ENCODE measurements around the gene CGB7.
"Not testable (repeated sequence)": the region's sequence is repeated elsewhere in the genome, so short reads cannot be mapped to it uniquely, and the experiment has no call there.

CGB7 gene

DNA sequence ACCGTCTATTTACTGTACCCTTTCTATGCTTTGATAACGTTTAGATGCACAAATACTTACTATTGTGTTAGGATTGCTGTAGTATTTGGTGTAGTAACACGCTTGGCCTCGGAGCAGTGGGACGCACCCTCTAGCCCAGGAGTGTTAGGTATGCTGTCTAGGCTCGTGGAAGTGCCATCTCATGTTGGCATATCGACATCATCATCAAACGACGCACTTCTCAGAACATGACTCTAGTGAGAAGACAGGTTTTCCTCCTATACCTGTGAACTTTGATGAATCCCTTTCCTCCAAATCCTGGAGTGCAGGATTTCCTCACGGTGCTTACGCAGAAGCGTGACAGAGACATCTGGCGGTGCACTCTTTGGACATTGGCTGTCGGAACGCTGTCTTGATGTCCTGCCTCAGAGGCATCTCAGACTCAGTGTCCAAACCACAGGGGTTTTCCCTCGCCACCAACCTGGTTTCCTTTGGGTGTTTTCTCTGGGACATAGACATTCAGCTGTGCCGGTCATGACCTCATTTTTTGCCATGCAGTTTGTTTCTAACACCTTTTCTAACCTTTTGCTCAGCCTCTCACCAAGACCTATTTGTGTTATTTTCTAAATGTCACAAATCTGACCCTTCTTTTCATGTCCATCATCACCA is 34.0 kb upstream of the CGB7 start:
- Histone ChIP-seq H3K9me3 (ENCODE audit: insufficient read depth, low read depth, low read length) (no peaks in the 10 kb centered on the region), H3K9ac (ENCODE audit: low read depth, low read length) (no peak overlapping the region), H3K36me3 (ENCODE audit: insufficient read depth, low read depth, low read length) (peaks cover 97% of the 10 kb centered on the region), H3K27me3 (ENCODE audit: insufficient read depth, low read length) (no peaks in the 10 kb centered on the region), H3K4me1 (ENCODE audit: insufficient read depth, low read length) (no peaks in the 10 kb centered on the region), H3K27ac (ENCODE audit: low read length) (no peak overlapping the region), H3K4me3 (ENCODE audit: low read length) (no peak overlapping the region)

DNA sequence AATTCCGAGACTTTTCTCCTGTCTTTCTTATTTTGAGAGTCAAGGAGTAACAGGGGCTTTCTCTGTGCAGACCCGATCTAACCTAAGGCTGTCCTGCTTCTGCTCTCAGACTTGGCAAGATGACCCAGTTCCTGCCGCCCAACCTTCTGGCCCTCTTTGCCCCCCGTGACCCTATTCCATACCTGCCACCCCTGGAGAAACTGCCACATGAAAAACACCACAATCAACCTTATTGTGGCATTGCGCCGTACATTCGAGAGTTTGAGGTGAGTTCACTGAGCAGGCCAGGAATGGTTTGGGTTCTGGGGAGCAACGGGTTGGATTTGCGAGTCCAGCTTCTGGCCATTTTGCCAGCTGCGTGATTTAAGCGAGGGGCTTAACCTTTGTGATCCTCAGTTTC is 28.7 kb upstream of the CGB7 start:
- peaks cover 49% of the 10 kb centered on the region for H3K36me3 ChIP-seq (ENCODE audit: insufficient read depth, low read depth, low read length)
- H3K27ac ChIP-seq (ENCODE audit: low read length): peak overlapping the region; percentile 16
- H3K27me3 ChIP-seq (ENCODE audit: insufficient read depth, low read length): no peaks in the 10 kb centered on the region
- peak overlapping the region; percentile 84 for H3K4me3 ChIP-seq (ENCODE audit: low read length)
- H3K9ac ChIP-seq (ENCODE audit: low read depth, low read length): peak overlapping the region; percentile 85
- H3K9me3 ChIP-seq (ENCODE audit: insufficient read depth, low read depth, low read length): no peaks in the 10 kb centered on the region
- no peaks in the 10 kb centered on the region for H3K4me1 ChIP-seq (ENCODE audit: insufficient read depth, low read length)

DNA sequence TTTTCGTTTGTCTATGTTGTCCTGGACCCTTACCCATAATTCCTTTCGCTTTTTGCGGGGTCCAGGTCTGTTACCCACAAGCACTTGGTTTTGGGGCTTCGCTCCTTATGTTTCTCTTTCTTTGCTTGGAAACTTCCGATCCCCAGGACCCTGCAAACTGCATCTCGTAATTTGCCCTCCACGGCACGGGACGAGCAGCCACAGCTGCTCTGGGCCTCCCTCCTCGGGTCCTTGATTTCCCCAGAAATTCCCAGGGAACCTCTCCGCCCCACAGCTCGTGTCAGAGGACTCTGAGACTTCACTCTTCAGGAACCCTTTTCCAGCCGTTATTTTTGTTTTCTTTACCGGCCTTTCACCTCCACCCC is 28.3 kb upstream of the CGB7 start:
- Histone ChIP-seq H3K36me3 (ENCODE audit: insufficient read depth, low read depth, low read length) (peaks cover 44% of the 10 kb centered on the region), H3K4me3 (ENCODE audit: low read length) (peak overlapping the region; percentile 84), H3K27me3 (ENCODE audit: insufficient read depth, low read length) (no peaks in the 10 kb centered on the region), H3K9ac (ENCODE audit: low read depth, low read length) (peak overlapping the region; percentile 85), H3K9me3 (ENCODE audit: insufficient read depth, low read depth, low read length) (no peaks in the 10 kb centered on the region), H3K4me1 (ENCODE audit: insufficient read depth, low read length) (no peaks in the 10 kb centered on the region), H3K27ac (ENCODE audit: low read length) (peak overlapping the region; percentile 68)

DNA sequence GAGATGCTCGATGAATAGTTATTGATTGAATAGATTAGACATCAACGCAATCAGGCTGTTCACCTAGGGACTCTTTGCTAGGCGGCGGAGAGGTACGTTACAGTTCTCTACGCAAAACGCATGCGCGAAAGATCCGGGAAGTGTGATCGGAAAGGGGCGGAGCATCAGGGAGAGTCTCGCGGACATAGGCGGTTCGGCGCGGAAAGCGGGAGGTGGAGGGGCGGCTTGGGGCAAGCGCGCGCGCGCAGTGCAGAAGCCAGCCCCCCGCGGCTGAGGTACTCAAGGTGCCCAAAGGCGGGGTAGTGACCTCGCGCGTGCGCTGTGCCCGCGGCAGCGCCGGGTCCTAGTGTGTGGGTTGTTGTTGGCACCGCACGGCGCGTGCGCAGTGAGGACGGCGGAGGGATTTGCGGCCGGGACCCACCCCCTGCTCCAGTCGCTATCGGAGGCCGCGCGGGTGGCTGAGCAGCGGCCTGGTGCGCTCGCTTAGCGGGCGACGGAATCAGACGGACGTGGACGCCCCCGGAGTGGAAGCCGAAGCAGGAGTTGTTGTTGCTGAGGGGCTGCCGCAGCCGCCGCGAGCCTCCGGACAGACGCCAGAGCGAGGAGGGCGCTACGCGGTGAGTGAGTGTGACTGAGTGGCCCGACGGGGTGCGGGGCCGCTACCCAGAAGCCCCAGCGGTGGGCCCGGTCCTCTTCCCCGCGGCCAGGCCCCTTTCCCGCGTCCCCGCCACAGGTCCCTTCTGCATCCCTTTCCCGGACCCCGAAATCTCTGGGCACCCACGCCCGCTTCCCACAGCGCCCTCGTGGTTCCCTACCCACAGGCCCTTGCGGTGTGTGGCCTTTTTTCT is 27.7 kb upstream of the CGB7 start, which contains the start of gene SNRNP70:
Gene SNRNP70 (plus strand): TSS at position 432 of the 848 bp plus-strand sequence. CDS start 964 bp downstream, outside the sequence.
- Histone ChIP-seq H3K36me3 (ENCODE audit: insufficient read depth, low read depth, low read length) (peaks cover 38% of the 10 kb centered on the region), H3K27ac (ENCODE audit: low read length) (peak within 1 kb of the TSS; percentile 68), H3K9ac (ENCODE audit: low read depth, low read length) (peak within 1 kb of the TSS; percentile 85), H3K4me3 (ENCODE audit: low read length) (peak within 1 kb of the TSS; percentile 84), H3K9me3 (ENCODE audit: insufficient read depth, low read depth, low read length) (no peaks in the 10 kb centered on the region), H3K4me1 (ENCODE audit: insufficient read depth, low read length) (no peaks in the 10 kb centered on the region), H3K27me3 (ENCODE audit: insufficient read depth, low read length) (no peaks in the 10 kb centered on the region)

DNA sequence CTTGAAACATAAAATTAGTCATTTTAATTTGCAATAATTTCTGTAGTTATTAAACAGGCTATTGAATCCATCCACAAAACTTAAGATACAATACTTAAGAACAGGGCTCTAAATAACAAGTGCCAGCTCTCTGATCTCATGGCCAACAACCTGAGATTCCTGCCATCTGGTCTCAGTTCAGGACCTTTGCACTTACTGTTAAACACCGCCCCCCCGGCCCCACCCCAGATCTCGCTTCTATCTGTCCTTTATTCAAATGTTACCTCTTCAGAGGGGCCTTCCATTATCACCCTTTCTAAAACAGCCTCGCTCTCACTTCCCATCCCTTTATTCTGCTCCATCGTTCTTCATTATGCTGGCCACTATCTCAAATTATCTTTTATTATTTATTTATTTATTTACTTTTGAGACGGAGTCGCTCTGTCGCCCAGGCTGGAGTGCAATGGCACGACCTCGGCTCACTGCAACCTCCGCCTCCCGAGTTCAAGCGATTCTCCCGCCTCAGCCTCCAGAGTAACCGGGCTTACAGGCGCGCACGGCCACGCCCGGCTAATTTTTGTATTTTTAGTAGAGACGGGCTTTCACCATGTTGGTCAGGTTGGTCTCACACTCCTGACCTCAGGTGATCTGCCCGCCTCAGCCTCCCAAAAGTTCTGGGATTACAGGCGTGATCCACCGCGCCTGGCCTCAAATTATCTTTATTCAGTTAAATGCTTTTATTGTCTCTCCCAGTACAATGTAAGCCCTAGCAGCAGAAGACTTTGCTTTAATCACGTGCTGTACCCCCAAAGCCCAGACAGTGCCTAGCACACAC is 26.9 kb upstream of the CGB7 start:
- H3K36me3 ChIP-seq (ENCODE audit: insufficient read depth, low read depth, low read length): peaks cover 30% of the 10 kb centered on the region
- H3K27me3 ChIP-seq (ENCODE audit: insufficient read depth, low read length): no peaks in the 10 kb centered on the region
- no peaks in the 10 kb centered on the region for H3K9me3 ChIP-seq (ENCODE audit: insufficient read depth, low read depth, low read length)
- H3K9ac ChIP-seq (ENCODE audit: low read depth, low read length): peak overlapping the region; percentile 85; the same call in 1 of the 2 replicates
- no peak overlapping the region for H3K27ac ChIP-seq (ENCODE audit: low read length)
- peak overlapping the region; percentile 84 for H3K4me3 ChIP-seq (ENCODE audit: low read length)
- H3K4me1 ChIP-seq (ENCODE audit: insufficient read depth, low read length): no peaks in the 10 kb centered on the region

DNA sequence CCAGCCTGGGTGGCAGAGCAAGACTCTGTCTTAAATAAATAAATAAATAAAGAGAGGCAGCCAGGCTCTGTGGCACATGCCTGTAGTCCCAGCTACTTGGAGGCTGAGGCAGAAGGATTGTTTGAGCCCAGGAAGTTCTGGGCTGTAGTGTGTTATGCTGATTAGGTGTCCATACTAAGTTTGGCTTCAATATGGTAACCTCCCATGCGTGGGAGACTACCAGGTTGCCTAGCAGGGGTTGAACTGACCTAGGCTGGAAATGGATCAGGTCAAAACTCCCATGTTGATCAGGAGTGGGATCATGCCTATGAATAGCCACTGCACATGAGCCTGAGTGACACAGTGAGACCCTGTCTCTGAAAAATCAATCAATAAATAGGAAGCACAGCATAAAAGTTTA is 23.7 kb upstream of the CGB7 start:
- Histone ChIP-seq H3K9me3 (ENCODE audit: insufficient read depth, low read depth, low read length) (no peaks in the 10 kb centered on the region), H3K9ac (ENCODE audit: low read depth, low read length) (no peak overlapping the region), H3K4me3 (ENCODE audit: low read length) (no peak overlapping the region), H3K27me3 (ENCODE audit: insufficient read depth, low read length) (no peaks in the 10 kb centered on the region), H3K4me1 (ENCODE audit: insufficient read depth, low read length) (no peaks in the 10 kb centered on the region), H3K36me3 (ENCODE audit: insufficient read depth, low read depth, low read length) (peaks cover 1% of the 10 kb centered on the region; the same call in 1 of the 2 replicates), H3K27ac (ENCODE audit: low read length) (no peak overlapping the region)

DNA sequence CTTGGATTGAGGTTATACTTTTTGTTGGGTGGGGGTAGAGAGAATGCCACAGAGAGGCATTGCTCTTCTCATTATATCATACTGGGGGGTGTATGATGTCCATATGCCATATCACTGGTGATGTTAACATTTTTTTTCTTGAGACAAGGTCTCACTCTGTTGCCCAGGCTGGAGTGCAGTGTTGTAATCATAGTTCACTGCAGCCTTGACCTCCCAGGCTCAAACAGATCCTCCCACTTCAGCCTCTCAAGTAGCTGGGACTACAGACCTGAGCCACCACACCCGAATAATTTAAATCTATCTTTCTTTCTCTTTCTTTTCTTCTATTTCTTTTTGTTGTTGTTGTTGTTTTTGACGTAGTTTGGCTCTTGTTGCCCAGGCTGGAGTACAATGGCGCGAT is 22.8 kb upstream of the CGB7 start:
- Histone ChIP-seq H3K9me3 (ENCODE audit: insufficient read depth, low read depth, low read length) (no peaks in the 10 kb centered on the region), H3K27ac (ENCODE audit: low read length) (no peak overlapping the region), H3K27me3 (ENCODE audit: insufficient read depth, low read length) (no peaks in the 10 kb centered on the region; the same call in 1 of the 2 replicates), H3K36me3 (ENCODE audit: insufficient read depth, low read depth, low read length) (no peaks in the 10 kb centered on the region), H3K4me3 (ENCODE audit: low read length) (no peak overlapping the region), H3K9ac (ENCODE audit: low read depth, low read length) (no peak overlapping the region), H3K4me1 (ENCODE audit: insufficient read depth, low read length) (no peaks in the 10 kb centered on the region)

DNA sequence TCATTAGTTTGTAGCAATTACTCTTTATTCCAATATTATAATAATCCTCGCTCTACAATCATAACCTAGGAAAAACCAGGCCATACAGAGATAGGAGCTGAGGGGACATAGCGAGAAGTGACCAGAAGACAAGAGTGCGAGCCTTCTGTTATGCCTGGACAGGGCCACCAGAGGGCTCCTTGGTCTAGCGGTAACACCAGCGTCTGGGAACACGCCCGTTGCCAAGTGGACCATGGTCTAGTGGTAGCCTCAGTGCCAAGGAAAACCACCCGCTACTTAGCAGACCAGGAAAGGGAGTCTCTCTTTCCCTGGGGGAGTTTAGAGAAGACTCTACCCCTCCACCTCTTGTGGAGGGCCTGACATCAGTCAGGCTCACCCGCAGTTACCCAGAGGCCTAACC is 17.3 kb upstream of the CGB7 start:
- not testable (repeated sequence) for H3K9ac ChIP-seq (ENCODE audit: low read depth, low read length); H3K27ac ChIP-seq (ENCODE audit: low read length); H3K4me1 ChIP-seq (ENCODE audit: insufficient read depth, low read length); H3K36me3 ChIP-seq (ENCODE audit: insufficient read depth, low read depth, low read length); H3K4me3 ChIP-seq (ENCODE audit: low read length); H3K9me3 ChIP-seq (ENCODE audit: insufficient read depth, low read depth, low read length)
- peaks cover 45% of the 10 kb centered on the region for H3K27me3 ChIP-seq (ENCODE audit: insufficient read depth, low read length)

DNA sequence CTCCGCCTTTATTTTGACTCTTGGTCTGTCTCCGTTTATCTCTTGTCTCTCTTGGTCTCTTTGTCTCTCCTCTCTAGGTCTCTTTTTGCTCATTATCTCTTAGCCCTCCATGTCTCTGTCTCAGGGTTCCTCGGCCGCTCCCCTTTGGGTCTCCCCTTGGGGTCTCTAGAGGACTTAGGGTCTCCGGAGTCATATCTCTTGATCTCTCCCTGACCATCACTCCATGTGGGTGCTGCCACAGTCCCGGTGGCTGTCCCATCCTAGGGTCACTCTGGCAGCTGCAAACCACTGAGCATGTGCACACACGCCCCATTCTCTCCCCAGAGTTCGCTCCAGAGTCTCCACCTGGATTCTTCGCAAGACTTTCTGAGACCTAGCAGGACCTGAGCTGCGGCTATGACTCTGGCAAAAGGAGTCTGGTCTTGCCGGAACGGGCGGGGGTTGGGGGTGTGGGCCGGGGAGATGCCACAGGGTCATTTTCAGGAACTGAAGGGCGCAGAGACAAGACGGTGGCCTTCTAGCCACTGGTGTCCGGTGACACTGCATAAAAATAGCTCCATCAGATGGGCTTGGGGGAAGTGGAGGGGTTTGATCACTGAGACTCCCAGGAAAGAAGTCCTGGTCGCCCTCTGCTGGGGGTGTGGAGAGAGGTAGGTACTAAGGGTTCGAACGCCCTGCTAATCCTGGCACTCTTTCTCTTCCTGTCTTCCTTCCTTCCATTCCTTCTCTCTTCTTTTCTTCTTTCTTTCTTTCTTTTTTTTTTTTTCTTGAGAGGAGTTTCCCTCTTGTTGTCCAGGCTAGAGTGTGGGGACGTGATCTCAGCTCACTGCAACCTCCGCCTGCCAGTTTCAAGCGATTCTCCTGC is 16.2 kb upstream of the CGB7 start:
- Histone ChIP-seq H3K4me1 (ENCODE audit: insufficient read depth, low read length) (no peaks in the 10 kb centered on the region), H3K27me3 (ENCODE audit: insufficient read depth, low read length) (peaks cover 57% of the 10 kb centered on the region), H3K9ac (ENCODE audit: low read depth, low read length) (no peak overlapping the region), H3K4me3 (ENCODE audit: low read length) (no peak overlapping the region), H3K36me3 (ENCODE audit: insufficient read depth, low read depth, low read length) (no peaks in the 10 kb centered on the region), H3K9me3 (ENCODE audit: insufficient read depth, low read depth, low read length) (no peaks in the 10 kb centered on the region), H3K27ac (ENCODE audit: low read length) (no peak overlapping the region)

DNA sequence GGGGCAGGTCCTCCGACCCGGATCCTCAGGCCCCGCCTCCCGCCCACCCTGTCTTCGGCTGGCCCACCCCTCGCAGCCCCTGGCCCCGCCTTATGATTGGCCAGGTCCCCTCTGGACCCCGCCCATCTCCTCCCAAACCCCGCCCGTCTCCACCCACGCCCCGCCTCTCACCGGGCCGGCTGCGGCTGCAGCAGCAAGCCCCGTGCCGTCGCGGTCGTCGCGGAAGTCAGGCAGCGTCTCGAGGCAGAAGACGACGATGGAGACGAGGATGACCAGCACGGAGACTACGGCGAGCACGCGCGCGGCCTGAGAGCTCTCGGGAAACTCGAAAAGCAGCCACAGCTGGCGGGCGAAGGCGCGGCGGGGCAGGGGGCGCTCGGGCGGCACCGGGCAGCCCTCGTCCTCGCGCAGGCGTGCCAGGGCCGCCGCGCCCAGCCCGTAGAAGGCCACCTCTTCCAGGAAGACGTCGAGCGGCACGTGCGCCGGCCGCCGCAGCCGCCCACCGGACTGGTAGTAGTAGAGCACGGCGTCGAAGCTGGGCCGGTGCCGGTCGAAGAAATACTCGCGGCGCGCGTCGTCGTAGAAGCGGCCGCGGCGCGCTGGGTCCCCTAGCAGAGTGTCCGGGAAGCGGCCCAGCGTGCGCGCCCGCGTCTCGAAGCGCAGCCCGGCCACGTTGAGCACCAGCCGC is 14.5 kb upstream of the CGB7 start:
- no peak overlapping the region for H3K4me3 ChIP-seq (ENCODE audit: low read length)
- no peaks in the 10 kb centered on the region for H3K9me3 ChIP-seq (ENCODE audit: insufficient read depth, low read depth, low read length)
- H3K9ac ChIP-seq (ENCODE audit: low read depth, low read length): no peak overlapping the region

More for the DNA sequence above, 14.5 kb upstream of the CGB7 start:
- Histone ChIP-seq H3K36me3 (ENCODE audit: insufficient read depth, low read depth, low read length) (no peaks in the 10 kb centered on the region), H3K27ac (ENCODE audit: low read length) (no peak overlapping the region), H3K4me1 (ENCODE audit: insufficient read depth, low read length) (no peaks in the 10 kb centered on the region), H3K27me3 (ENCODE audit: insufficient read depth, low read length) (peaks cover 72% of the 10 kb centered on the region)
